PFSK-1 (cell line): Measurements from ENCODE around the gene POLL.

Experiments used
- FOXP2 ChIP-seq: optimal IDR thresholded peaks from 2 replicates; pipeline ENCODE3; 2011; ENCODE audit warnings: borderline replicate concordance, control low read depth, inconsistent platforms; ENCODE audit not compliant: insufficient read depth; ENCODE audit errors: extremely low read length, extremely low read depth
- POLR2AphosphoS5 ChIP-seq: IDR thresholded peaks from 2 replicates; pipeline ENCODE4 v1.6.1; 2012; ENCODE audit warnings: low read depth, mild to moderate bottlenecking, control low read depth, low read length, moderate library complexity
- SIN3A ChIP-seq: IDR thresholded peaks from 2 replicates; pipeline ENCODE4 v1.6.1; 2012; ENCODE audit warnings: mild to moderate bottlenecking, low read length, moderate library complexity, borderline replicate concordance; ENCODE audit not compliant: insufficient read depth
- TAF1 ChIP-seq: IDR thresholded peaks from 2 replicates; pipeline ENCODE4 v1.6.1; 2012; ENCODE audit warnings: low read length, control low read depth, borderline replicate concordance; ENCODE audit not compliant: insufficient read depth
- TF ChIP-seq, protein P1 (sequence below), 2 experiments: IDR thresholded peaks; 2 replicates each; pipeline versions ENCODE4 v1.6.1 to v1.8.0; 2011 to 2012; ENCODE audit warnings: low read depth in 2 of 2, low read length in 2 of 2, control low read depth in 1 of 2, inconsistent platforms in 1 of 2, mild to moderate bottlenecking in 1 of 2, moderate library complexity in 1 of 2; ENCODE audit not compliant: insufficient read depth in 1 of 2

Gene POLL

DNA sequence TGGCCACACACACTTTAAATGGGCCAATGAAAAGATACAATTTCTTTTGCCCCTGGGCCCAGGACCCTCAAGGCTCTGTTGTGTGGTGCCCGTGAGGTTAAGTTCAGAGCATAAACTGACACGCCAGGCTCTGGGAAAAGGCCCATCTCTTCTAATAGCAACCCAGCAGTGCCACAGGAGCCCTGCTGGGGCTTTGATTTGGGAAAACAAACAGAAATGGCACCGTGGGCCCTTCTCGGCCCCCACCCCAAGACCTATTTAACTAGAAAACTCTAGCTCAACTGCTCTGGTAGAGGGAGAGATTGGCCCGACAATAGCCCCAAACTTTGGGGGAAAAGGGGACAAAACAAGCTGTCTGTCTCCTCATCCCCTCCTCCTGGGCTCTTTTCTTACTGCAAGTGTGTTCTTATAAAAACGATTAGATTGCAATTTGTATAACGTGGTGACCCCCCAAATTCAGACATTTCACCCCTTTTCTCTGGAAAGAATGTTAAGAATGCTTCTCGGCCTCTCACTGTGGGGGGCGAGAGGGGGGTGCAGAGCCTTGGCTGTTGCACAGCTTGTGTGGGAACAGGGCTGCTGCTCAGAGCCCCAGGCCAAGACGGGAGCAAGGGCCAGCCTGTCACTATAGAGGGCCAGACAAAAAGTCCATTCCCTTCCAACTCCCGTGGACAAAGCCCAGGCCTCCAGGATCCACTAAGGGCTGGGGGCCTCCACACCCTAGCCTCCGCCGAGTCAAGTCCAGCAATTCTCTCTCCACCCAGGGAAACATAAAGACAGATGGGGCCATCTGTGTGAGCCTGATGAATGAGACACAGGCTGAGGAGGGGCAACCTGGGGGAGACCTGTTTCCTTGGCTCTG lies 26.8 kb upstream of the POLL start:
- TF ChIP-seq FOXP2 (no peak), POLR2AphosphoS5 (no peak), TAF1 (no peak), SIN3A (no peak)
- TF ChIP-seq, protein P1, sequence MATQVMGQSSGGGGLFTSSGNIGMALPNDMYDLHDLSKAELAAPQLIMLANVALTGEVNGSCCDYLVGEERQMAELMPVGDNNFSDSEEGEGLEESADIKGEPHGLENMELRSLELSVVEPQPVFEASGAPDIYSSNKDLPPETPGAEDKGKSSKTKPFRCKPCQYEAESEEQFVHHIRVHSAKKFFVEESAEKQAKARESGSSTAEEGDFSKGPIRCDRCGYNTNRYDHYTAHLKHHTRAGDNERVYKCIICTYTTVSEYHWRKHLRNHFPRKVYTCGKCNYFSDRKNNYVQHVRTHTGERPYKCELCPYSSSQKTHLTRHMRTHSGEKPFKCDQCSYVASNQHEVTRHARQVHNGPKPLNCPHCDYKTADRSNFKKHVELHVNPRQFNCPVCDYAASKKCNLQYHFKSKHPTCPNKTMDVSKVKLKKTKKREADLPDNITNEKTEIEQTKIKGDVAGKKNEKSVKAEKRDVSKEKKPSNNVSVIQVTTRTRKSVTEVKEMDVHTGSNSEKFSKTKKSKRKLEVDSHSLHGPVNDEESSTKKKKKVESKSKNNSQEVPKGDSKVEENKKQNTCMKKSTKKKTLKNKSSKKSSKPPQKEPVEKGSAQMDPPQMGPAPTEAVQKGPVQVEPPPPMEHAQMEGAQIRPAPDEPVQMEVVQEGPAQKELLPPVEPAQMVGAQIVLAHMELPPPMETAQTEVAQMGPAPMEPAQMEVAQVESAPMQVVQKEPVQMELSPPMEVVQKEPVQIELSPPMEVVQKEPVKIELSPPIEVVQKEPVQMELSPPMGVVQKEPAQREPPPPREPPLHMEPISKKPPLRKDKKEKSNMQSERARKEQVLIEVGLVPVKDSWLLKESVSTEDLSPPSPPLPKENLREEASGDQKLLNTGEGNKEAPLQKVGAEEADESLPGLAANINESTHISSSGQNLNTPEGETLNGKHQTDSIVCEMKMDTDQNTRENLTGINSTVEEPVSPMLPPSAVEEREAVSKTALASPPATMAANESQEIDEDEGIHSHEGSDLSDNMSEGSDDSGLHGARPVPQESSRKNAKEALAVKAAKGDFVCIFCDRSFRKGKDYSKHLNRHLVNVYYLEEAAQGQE (IDR thresholded peaks at IDR 0.05; ENCODE audit: insufficient read depth in 1 of 2, low read depth in 2 of 2, low read length in 2 of 2) = no peak

DNA sequence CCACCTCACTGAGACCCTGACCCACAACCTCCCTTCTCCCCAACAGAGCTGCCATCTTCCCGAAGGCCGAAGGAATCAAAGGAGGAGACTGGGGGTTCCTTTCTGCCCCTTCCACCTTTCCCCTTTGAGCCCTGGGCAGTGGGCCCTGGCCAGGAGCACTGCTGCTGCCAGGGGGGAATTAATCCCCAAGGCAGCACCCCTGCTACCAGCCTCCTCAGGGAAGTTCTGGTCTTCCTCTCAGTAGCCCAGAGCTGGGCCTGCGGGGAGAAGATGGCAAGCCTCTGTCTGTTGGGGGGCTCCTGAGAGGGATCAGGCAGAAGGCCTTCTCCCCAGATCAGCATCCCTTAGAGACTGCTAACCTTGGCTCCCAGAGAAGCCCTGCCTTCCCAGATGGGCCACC lies 25.6 kb upstream of the POLL start:
- no peak for TF ChIP-seq POLR2AphosphoS5
- TF ChIP-seq TAF1 = no peak

DNA sequence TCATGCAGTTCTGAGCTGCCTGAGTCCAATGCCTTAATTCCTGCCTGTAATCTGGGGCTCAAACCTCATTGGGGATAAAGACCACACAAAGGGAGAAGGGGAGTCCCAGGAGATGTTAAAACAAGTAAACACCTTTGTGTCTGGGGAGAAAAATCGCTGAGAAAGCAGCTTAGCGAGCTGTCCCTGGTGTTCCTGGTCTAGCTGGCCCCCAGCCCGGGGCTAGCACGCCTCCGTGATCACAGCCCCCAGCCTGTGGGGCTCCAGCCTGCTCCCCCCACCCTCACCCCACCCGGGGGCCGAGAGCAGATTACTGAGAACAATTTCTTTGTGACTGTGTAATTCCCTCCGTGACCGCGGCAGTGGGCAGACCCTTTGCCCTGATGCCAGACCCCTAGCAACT lies 24.8 kb upstream of the POLL start:
- TF ChIP-seq POLR2AphosphoS5 = no peak
- TF ChIP-seq SIN3A = no peak

DNA sequence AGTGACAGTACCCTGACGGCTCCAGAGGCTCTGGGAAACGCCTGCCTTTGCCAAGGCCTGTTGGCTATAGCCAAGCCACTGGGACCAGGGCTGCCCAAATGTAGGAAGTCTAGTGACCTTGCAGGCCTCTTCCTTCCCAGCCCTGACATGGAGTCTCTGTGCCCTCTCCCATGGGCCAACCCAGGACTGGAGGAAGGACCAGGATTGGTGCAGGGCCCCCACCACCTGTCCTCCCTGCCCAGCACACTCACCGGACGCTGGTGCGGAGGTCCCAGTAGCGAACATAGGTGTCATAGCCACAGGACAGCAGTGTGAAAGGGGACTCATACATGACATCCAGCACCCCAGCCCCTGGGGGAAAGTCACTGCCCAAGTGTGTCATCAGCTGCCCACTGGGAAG lies 24.0 kb upstream of the POLL start:
- TF ChIP-seq, protein P1 (IDR thresholded peaks at IDR 0.05; ENCODE audit: insufficient read depth in 1 of 2, low read depth in 2 of 2, low read length in 2 of 2) = no peak
- TF ChIP-seq POLR2AphosphoS5 = no peak
- no peak for TF ChIP-seq TAF1
- TF ChIP-seq SIN3A = no peak
- no peak for TF ChIP-seq FOXP2

DNA sequence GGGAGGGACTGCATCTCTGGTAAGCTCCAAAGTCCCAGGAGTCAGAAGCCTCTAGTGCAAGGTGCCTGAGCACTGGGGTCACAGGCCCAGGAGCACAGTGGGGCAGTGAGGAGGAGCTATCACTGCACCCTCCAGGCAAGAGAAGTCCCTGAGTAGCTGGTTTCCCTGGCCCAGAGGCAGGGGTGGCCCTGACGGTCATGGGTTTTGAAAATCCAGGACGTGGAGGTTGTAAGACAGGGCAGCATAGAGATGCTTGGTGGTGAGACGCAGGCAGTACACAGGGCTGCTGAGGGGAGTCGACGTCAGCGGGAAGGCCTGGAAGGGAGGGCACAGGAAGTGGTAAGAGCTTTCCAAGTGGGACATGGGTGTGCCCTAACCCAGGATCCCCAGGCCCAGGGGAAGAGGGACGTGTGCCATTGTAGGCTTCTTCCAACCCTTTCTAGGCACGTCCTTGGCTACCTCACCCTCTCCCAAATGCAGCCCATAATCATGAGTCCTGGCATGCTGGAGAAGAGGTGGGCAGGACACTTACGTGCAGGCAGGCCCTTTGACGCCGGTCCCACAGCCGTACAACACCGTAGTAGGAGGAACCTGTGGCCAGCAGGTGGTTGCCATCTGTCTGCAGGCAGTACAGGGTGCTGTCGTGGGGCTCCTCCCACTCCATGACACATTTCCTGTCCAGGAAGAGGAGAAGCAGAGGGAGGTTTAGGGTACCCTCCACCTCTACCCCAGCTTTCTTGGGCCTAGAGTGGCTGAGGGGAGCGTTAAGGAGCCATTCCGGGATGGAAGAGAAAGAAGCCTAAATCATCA lies 23.2 kb upstream of the POLL start:
- TF ChIP-seq, protein P1 (IDR thresholded peaks at IDR 0.05; ENCODE audit: insufficient read depth in 1 of 2, low read depth in 2 of 2, low read length in 2 of 2) = no peak
- TF ChIP-seq TAF1 (no peak), SIN3A (no peak), POLR2AphosphoS5 (no peak), FOXP2 (no peak)

DNA sequence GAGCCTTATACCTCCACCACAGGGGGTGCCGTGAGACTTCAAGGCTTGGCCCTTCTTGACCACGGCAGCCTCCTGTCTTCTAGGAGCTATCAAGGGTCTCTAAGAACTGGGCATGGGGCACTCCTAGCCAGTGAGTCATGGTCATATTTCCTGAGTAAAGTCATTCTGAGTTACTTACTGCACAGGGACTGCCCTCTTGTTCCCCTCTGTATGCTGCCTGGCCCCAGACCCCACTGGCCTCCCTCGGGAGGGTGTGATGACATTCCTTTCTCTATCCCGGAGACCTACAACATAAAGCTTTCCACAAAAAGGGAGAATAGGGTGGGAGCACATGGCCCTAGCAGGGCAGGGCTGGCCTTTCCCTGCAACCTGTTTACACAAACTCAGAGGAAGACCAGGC lies 21.4 kb upstream of the POLL start:
- TF ChIP-seq, protein P1 (IDR thresholded peaks at IDR 0.05; ENCODE audit: insufficient read depth in 1 of 2, low read depth in 2 of 2, low read length in 2 of 2) = no peak
- TF ChIP-seq FOXP2 (no peak), POLR2AphosphoS5 (no peak), SIN3A (no peak), TAF1 (no peak)
